HEK293 (cell line): ENCODE measurements around the gene LIX1L.

Source experiments
- HOXA7 ChIP-seq: sonication (generic); formaldehyde crosslinking; IDR thresholded peaks from 2 replicates; pipeline ENCODE4 v1.8.1; 2022; ENCODE audit warnings: missing genetic modification reagents, borderline replicate concordance
- MYNN ChIP-seq: fragments of 450-650 bp; formaldehyde crosslinking; IDR thresholded peaks from 2 replicates; pipeline ENCODE4 v1.5.1; 2016; ENCODE audit warnings: missing biosample characterization, missing genetic modification characterization, borderline replicate concordance
- OSR2 ChIP-seq: fragments of 450-650 bp; formaldehyde crosslinking; IDR thresholded peaks from 2 replicates; pipeline ENCODE4 v1.5.1; 2016; ENCODE audit warnings: missing biosample characterization, missing genetic modification characterization
- SALL2 ChIP-seq: fragments of 450-650 bp; formaldehyde crosslinking; IDR thresholded peaks from 2 replicates; pipeline ENCODE4 v1.5.0; 2017; ENCODE audit warnings: missing biosample characterization, mild to moderate bottlenecking, missing genetic modification characterization, borderline replicate concordance
- SCRT1 ChIP-seq: fragments of 450-650 bp; formaldehyde crosslinking; IDR thresholded peaks from 2 replicates; pipeline ENCODE4 v1.5.1; 2016; ENCODE audit warnings: missing biosample characterization, missing genetic modification characterization, borderline replicate concordance
- ZBTB20 ChIP-seq: fragments of 450-650 bp; formaldehyde crosslinking; IDR thresholded peaks from 2 replicates; pipeline ENCODE4 v1.5.1; 2016; ENCODE audit warnings: missing biosample characterization, missing genetic modification characterization
- ZNF114 ChIP-seq: fragments of 450-650 bp; formaldehyde crosslinking; IDR thresholded peaks from 2 replicates; pipeline ENCODE4 v1.5.0; 2017; ENCODE audit warnings: missing biosample characterization, missing genetic modification characterization
- ZNF132 ChIP-seq: fragments of 450-650 bp; formaldehyde crosslinking; IDR thresholded peaks from 2 replicates; pipeline ENCODE4 v1.5.1; 2017; ENCODE audit warnings: missing biosample characterization, missing genetic modification characterization, borderline replicate concordance
- ZNF138 ChIP-seq: fragments of 450-650 bp; formaldehyde crosslinking; IDR thresholded peaks from 2 replicates; pipeline ENCODE4 v1.5.1; 2016; ENCODE audit warnings: missing biosample characterization, missing genetic modification characterization, borderline replicate concordance
- ZNF175 ChIP-seq: fragments of 450-650 bp; formaldehyde crosslinking; IDR thresholded peaks from 2 replicates; pipeline ENCODE4 v1.5.1; 2016; ENCODE audit warnings: missing biosample characterization, missing genetic modification characterization
- ZNF292 ChIP-seq: fragments of 450-650 bp; formaldehyde crosslinking; IDR thresholded peaks from 2 replicates; pipeline ENCODE4 v1.5.1; 2016; ENCODE audit warnings: low read depth, missing biosample characterization, missing genetic modification characterization, borderline replicate concordance
- ZNF433 ChIP-seq: fragments of 450-650 bp; formaldehyde crosslinking; IDR thresholded peaks from 2 replicates; pipeline ENCODE4 v1.5.1; 2016; ENCODE audit warnings: missing biosample characterization, missing genetic modification characterization, low read depth
- ZNF501 ChIP-seq: fragments of 450-650 bp; formaldehyde crosslinking; IDR thresholded peaks from 2 replicates; pipeline ENCODE4 v1.5.1; 2016; ENCODE audit warnings: missing biosample characterization, missing genetic modification characterization
- ZNF544 ChIP-seq: fragments of 450-650 bp; formaldehyde crosslinking; IDR thresholded peaks from 2 replicates; pipeline ENCODE4 v1.5.0; 2017; ENCODE audit warnings: missing biosample characterization, missing genetic modification characterization
- ZNF555 ChIP-seq: fragments of 450-650 bp; formaldehyde crosslinking; conservative IDR thresholded peaks from 2 replicates; pipeline ENCODE4 v1.5.1; 2017; ENCODE audit warnings: missing biosample characterization, mild to moderate bottlenecking, missing genetic modification characterization, inconsistent platforms
- ZNF585B ChIP-seq: fragments of 450-650 bp; formaldehyde crosslinking; IDR thresholded peaks from 2 replicates; pipeline ENCODE4 v1.5.1; 2016; ENCODE audit warnings: missing biosample characterization, missing genetic modification characterization
- ZNF626 ChIP-seq: fragments of 450-650 bp; sonication (Bioruptor Pico); formaldehyde crosslinking; IDR thresholded peaks from 2 replicates; pipeline ENCODE4 v1.5.1; 2018; ENCODE audit warnings: missing biosample characterization, missing genetic modification characterization, inconsistent platforms
- ZNF654 ChIP-seq: fragments of 450-650 bp; formaldehyde crosslinking; IDR thresholded peaks from 2 replicates; pipeline ENCODE4 v1.5.1; 2016; ENCODE audit warnings: low read depth, missing biosample characterization, missing genetic modification characterization
- ZNF701 ChIP-seq: fragments of 450-650 bp; formaldehyde crosslinking; IDR thresholded peaks from 2 replicates; pipeline ENCODE4 v1.5.1; 2016; ENCODE audit warnings: missing biosample characterization, missing genetic modification characterization
- TF ChIP-seq, protein P1 (sequence below): fragments of 450-650 bp; formaldehyde crosslinking; IDR thresholded peaks from 2 replicates; pipeline ENCODE4 v1.5.1; 2016; ENCODE audit warnings: missing biosample characterization, missing genetic modification characterization
- TF ChIP-seq, protein P2 (sequence below): fragments of 450-650 bp; formaldehyde crosslinking; IDR thresholded peaks from 2 replicates; pipeline ENCODE4 v1.5.1; 2016; ENCODE audit warnings: missing biosample characterization, missing genetic modification characterization, borderline replicate concordance
- TF ChIP-seq, protein P3 (sequence below): fragments of 450-650 bp; formaldehyde crosslinking; IDR thresholded peaks from 2 replicates; pipeline ENCODE4 v1.5.1; 2016; ENCODE audit warnings: missing biosample characterization, missing genetic modification characterization
- TF ChIP-seq, protein P4 (sequence below): fragments of 450-650 bp; formaldehyde crosslinking; IDR thresholded peaks from 2 replicates; pipeline ENCODE4 v1.5.1; 2016; ENCODE audit warnings: missing biosample characterization, missing genetic modification characterization, borderline replicate concordance

The LIX1L gene

DNA sequence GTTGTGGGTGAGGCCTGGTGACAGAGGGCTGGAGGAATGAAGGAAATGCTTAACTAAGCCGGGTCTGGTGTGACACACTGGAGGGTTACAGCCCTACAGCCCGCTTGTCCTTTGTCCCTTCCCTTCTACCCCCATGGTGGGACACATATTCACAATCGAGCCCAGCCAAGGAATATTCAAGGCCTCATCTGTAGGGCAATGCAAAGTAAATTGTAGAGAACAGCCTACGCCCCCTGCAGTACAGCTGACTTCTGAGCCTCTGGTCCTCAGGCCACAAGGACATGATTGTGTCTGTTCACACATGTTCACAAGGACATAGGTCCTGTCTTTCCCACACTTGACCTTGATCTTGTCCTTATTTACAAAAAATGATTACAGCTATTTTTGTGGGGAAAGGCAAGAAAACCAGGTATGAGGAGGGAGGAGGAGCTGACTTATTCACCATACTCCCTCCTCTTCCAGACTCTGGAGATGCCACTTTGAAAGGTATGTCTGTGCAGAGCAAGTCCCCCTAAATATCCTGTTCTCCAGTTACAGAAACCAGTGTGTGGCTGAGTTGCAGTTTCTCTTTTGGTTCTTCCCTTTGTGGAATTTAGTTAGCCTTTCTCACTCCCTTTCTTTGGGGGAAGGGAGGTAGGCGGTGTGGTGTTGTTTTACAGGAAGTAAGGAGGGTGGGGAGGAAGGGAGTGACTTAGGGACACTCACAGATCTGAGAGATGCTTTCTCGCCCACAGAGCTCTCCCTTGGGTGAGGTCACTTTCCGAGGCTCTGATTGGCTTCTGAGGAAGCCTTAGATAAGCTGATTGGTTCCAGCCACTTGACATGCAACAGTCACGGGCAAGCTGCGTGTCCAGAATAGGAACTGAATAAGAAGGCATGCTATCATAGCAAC is 21.3 kb upstream of the LIX1L start (continued):
- TF ChIP-seq, protein P1, sequence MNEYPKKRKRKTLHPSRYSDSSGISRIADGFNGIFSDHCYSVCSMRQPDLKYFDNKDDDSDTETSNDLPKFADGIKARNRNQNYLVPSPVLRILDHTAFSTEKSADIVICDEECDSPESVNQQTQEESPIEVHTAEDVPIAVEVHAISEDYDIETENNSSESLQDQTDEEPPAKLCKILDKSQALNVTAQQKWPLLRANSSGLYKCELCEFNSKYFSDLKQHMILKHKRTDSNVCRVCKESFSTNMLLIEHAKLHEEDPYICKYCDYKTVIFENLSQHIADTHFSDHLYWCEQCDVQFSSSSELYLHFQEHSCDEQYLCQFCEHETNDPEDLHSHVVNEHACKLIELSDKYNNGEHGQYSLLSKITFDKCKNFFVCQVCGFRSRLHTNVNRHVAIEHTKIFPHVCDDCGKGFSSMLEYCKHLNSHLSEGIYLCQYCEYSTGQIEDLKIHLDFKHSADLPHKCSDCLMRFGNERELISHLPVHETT = peak; percentile 42; the same call in 1 of the 2 replicates
- TF ChIP-seq OSR2 (tag by site-specific recombination) (peak; percentile 51), ZNF433 (tag by site-specific recombination) (no peak), ZNF292 (no peak), MYNN (no peak), ZNF654 (tag by site-specific recombination) (0 out of 2 replicates have a peak, but pooled peaks have one; percentile 6), ZNF501 (peak; percentile 30; the same call in 1 of the 2 replicates), ZNF132 (tag by site-specific recombination) (no peak), SALL2 (tag by site-specific recombination) (no peak), ZNF175 (no peak), ZNF555 (tag by site-specific recombination) (no peak), ZNF138 (no peak), SCRT1 (tag by site-specific recombination) (peak; percentile 75; the same call in 1 of the 2 replicates), ZNF544 (tag by site-specific recombination) (no peak), ZBTB20 (tag by site-specific recombination) (no peak), ZNF701 (tag by site-specific recombination) (no peak), HOXA7 (CRISPR knock-in tag) (no peak), ZNF114 (no peak), ZNF585B (tag by site-specific recombination) (no peak), ZNF626 (no peak)
- TF ChIP-seq, protein P2, sequence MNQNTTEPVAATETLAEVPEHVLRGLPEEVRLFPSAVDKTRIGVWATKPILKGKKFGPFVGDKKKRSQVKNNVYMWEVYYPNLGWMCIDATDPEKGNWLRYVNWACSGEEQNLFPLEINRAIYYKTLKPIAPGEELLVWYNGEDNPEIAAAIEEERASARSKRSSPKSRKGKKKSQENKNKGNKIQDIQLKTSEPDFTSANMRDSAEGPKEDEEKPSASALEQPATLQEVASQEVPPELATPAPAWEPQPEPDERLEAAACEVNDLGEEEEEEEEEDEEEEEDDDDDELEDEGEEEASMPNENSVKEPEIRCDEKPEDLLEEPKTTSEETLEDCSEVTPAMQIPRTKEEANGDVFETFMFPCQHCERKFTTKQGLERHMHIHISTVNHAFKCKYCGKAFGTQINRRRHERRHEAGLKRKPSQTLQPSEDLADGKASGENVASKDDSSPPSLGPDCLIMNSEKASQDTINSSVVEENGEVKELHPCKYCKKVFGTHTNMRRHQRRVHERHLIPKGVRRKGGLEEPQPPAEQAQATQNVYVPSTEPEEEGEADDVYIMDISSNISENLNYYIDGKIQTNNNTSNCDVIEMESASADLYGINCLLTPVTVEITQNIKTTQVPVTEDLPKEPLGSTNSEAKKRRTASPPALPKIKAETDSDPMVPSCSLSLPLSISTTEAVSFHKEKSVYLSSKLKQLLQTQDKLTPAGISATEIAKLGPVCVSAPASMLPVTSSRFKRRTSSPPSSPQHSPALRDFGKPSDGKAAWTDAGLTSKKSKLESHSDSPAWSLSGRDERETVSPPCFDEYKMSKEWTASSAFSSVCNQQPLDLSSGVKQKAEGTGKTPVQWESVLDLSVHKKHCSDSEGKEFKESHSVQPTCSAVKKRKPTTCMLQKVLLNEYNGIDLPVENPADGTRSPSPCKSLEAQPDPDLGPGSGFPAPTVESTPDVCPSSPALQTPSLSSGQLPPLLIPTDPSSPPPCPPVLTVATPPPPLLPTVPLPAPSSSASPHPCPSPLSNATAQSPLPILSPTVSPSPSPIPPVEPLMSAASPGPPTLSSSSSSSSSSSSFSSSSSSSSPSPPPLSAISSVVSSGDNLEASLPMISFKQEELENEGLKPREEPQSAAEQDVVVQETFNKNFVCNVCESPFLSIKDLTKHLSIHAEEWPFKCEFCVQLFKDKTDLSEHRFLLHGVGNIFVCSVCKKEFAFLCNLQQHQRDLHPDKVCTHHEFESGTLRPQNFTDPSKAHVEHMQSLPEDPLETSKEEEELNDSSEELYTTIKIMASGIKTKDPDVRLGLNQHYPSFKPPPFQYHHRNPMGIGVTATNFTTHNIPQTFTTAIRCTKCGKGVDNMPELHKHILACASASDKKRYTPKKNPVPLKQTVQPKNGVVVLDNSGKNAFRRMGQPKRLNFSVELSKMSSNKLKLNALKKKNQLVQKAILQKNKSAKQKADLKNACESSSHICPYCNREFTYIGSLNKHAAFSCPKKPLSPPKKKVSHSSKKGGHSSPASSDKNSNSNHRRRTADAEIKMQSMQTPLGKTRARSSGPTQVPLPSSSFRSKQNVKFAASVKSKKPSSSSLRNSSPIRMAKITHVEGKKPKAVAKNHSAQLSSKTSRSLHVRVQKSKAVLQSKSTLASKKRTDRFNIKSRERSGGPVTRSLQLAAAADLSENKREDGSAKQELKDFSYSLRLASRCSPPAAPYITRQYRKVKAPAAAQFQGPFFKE = no peak
- TF ChIP-seq, protein P3, sequence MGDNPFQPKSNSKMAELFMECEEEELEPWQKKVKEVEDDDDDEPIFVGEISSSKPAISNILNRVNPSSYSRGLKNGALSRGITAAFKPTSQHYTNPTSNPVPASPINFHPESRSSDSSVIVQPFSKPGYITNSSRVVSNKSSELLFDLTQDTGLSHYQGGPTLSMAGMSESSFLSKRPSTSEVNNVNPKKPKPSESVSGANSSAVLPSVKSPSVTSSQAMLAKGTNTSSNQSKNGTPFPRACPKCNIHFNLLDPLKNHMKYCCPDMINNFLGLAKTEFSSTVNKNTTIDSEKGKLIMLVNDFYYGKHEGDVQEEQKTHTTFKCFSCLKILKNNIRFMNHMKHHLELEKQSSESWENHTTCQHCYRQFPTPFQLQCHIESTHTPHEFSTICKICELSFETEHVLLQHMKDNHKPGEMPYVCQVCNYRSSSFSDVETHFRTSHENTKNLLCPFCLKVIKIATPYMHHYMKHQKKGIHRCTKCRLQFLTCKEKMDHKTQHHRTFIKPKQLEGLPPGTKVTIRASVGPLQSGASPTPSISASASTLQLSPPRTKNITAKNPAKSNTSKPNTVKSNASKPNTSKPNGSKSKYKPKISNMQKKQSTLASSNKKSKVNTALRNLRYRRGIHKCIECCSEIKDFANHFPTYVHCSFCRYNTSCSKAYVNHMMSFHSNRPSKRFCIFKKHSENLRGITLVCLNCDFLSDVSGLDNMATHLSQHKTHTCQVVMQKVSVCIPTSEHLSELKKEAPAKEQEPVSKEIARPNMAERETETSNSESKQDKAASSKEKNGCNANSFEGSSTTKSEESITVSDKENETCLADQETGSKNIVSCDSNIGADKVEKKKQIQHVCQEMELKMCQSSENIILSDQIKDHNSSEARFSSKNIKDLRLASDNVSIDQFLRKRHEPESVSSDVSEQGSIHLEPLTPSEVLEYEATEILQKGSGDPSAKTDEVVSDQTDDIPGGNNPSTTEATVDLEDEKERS (tag by site-specific recombination) = no peak
- TF ChIP-seq, protein P4, sequence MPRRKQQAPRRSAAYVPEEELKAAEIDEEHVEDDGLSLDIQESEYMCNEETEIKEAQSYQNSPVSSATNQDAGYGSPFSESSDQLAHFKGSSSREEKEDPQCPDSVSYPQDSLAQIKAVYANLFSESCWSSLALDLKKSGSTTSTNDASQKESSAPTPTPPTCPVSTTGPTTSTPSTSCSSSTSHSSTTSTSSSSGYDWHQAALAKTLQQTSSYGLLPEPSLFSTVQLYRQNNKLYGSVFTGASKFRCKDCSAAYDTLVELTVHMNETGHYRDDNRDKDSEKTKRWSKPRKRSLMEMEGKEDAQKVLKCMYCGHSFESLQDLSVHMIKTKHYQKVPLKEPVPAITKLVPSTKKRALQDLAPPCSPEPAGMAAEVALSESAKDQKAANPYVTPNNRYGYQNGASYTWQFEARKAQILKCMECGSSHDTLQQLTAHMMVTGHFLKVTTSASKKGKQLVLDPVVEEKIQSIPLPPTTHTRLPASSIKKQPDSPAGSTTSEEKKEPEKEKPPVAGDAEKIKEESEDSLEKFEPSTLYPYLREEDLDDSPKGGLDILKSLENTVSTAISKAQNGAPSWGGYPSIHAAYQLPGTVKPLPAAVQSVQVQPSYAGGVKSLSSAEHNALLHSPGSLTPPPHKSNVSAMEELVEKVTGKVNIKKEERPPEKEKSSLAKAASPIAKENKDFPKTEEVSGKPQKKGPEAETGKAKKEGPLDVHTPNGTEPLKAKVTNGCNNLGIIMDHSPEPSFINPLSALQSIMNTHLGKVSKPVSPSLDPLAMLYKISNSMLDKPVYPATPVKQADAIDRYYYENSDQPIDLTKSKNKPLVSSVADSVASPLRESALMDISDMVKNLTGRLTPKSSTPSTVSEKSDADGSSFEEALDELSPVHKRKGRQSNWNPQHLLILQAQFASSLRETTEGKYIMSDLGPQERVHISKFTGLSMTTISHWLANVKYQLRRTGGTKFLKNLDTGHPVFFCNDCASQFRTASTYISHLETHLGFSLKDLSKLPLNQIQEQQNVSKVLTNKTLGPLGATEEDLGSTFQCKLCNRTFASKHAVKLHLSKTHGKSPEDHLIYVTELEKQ (tag by site-specific recombination) = peak; percentile 34; the same call in 1 of the 2 replicates
